ENCODE measurements around the gene RRP15.

RRP15 gene

DNA sequence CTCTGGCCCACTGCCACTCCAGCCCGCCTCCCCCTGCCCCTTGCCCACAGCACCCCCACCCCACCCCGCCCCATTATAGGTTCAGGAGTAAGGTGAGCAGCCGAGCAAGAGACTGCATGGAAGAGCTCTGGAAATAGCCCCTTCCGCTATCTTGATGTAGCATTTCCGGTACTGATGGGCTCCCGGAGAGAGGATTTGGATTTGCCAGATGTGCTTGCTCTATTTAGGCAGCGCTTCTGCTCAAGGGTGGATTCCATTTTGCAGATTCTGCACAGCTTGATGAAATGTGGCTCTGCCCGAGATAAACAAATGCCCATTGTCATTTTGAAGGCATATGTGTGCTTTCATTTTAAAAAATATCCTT is 67.0 kb downstream of the RRP15 start:
- H3K79me2 ChIP-seq (ENCODE audit: low read length) = no peaks in the 10 kb centered on the region
- H3K4me1 ChIP-seq (ENCODE audit: low read length) = peaks cover 14% of the 10 kb centered on the region
- H3K36me3 ChIP-seq (replicated peaks; ENCODE audit: low read depth, low read length) = no peaks in the 10 kb centered on the region
- H3K4me3 ChIP-seq (ENCODE audit: low read length) = no peak overlapping the region
- H3K9me3 ChIP-seq (ENCODE audit: insufficient read depth, low read length) = no peaks in the 10 kb centered on the region
- H3K27ac ChIP-seq (ENCODE audit: low read length) = no peak overlapping the region
- TF ChIP-seq, protein P1, sequence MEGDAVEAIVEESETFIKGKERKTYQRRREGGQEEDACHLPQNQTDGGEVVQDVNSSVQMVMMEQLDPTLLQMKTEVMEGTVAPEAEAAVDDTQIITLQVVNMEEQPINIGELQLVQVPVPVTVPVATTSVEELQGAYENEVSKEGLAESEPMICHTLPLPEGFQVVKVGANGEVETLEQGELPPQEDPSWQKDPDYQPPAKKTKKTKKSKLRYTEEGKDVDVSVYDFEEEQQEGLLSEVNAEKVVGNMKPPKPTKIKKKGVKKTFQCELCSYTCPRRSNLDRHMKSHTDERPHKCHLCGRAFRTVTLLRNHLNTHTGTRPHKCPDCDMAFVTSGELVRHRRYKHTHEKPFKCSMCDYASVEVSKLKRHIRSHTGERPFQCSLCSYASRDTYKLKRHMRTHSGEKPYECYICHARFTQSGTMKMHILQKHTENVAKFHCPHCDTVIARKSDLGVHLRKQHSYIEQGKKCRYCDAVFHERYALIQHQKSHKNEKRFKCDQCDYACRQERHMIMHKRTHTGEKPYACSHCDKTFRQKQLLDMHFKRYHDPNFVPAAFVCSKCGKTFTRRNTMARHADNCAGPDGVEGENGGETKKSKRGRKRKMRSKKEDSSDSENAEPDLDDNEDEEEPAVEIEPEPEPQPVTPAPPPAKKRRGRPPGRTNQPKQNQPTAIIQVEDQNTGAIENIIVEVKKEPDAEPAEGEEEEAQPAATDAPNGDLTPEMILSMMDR (IDR thresholded peaks at IDR 0.05; ENCODE audit: low read depth, low read length) = no peak
- TF ChIP-seq EZH2phosphoT487 (IDR thresholded peaks at IDR 0.05; ENCODE audit: low read depth) = no peak
- H4K20me1 ChIP-seq (ENCODE audit: insufficient read depth, low read length) = no peaks in the 10 kb centered on the region
- H3K27me3 ChIP-seq (ENCODE audit: low read depth, low read length) = no peaks in the 10 kb centered on the region
- no peak overlapping the region for H2AFZ ChIP-seq (ENCODE audit: low read depth, low read length)
- H3K9ac ChIP-seq (ENCODE audit: low read length) = no peak overlapping the region
- no peak overlapping the region for H3K4me2 ChIP-seq (ENCODE audit: low read length)

DNA sequence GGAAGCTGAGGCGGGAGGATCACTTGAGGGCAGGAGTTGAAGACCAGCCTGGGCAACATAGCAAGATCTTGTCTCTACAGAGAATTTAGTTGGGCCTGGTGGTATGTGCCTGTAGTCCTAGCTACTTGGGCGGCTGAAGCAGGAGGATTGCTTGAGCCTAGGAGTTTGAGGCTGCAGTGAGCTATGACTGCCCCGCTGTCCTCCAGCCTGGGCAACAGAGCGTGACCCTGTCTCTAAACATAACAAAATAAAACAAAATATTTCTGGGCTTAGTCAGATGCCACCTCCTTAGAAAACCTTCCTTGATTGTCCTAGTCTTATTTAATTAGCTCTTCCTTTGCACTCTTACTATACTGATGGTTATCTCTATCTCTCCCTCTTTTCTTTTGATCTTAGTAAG is 68.6 kb downstream of the RRP15 start:
- H3K4me1 ChIP-seq (ENCODE audit: low read length) = peaks cover 19% of the 10 kb centered on the region
- no peak overlapping the region for H3K4me2 ChIP-seq (ENCODE audit: low read length)
- no peak overlapping the region for H3K9ac ChIP-seq (ENCODE audit: low read length)
- H2AFZ ChIP-seq (ENCODE audit: low read depth, low read length) = no peak overlapping the region
- TF ChIP-seq EZH2phosphoT487 (IDR thresholded peaks at IDR 0.05; ENCODE audit: low read depth) = no peak
- TF ChIP-seq, protein P1 (IDR thresholded peaks at IDR 0.05; ENCODE audit: low read depth, low read length) = no peak
- no peaks in the 10 kb centered on the region for H4K20me1 ChIP-seq (ENCODE audit: insufficient read depth, low read length)
- no peak overlapping the region for H3K4me3 ChIP-seq (ENCODE audit: low read length)
- H3K36me3 ChIP-seq (replicated peaks; ENCODE audit: low read depth, low read length) = no peaks in the 10 kb centered on the region
- H3K9me3 ChIP-seq (ENCODE audit: insufficient read depth, low read length) = no peaks in the 10 kb centered on the region
- no peaks in the 10 kb centered on the region for H3K27me3 ChIP-seq (ENCODE audit: low read depth, low read length)
- no peaks in the 10 kb centered on the region for H3K79me2 ChIP-seq (ENCODE audit: low read length)
- no peak overlapping the region for H3K27ac ChIP-seq (ENCODE audit: low read length)

DNA sequence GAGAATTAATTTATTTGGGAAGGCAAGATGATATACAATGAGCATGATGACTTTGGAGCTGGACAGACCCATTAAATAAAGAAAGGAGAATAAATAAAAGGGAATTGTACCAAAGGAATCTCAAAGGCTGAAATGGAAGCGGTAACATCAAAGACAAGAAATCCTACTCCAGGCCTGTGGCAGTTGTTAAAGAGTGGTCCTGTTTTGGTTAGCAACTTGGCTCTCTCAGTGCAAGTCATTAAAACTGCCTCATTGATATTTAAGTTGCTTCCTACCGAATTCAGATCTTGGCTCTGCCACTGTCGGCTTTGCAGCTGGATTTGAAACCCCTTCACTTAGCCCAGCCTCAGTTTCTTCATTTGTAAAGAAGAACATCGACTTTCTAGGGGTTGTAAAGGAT is 70.2 kb downstream of the RRP15 start:
- Histone ChIP-seq H3K27ac (ENCODE audit: low read length) (no peak overlapping the region), H4K20me1 (ENCODE audit: insufficient read depth, low read length) (no peaks in the 10 kb centered on the region)

DNA sequence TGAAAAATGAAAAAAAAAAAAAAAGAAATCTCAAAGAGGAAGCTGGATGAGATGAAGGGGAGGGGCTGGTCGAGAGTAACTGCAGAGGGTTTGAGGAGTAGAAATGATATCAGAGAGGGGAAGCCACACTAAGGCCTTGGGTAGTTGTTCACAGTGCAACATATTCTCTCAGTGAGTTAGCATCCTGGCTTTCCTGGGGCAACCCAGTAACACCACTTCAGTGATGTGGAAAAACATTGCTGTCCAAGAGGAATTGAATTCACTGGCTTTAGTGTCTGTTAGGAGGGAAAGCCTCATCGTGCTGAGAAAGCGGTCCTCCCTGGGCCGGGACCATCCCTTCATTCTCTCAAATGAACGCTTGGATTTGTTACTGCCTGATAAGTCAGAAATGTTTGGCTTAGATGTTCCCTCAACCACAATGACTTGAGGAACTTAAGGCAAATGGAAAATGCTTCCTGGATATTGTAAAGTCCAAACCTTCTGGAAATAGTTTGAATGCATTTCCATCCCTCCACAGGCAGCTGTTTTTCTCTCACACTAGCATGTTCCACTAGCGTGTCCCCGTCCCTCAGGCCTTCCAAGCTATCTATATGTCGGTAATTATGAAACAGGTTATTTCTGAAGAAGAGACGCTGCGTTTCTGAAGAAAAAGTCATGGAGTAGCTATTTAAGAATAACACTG is 72.3 kb downstream of the RRP15 start:
- H3K36me3 ChIP-seq (replicated peaks; ENCODE audit: low read depth, low read length) = no peaks in the 10 kb centered on the region
- no peaks in the 10 kb centered on the region for H3K79me2 ChIP-seq (ENCODE audit: low read length)
- peaks cover 9% of the 10 kb centered on the region for H3K4me1 ChIP-seq (ENCODE audit: low read length)
- H3K4me3 ChIP-seq (ENCODE audit: low read length) = no peak overlapping the region
- H3K9ac ChIP-seq (ENCODE audit: low read length) = no peak overlapping the region
- no peaks in the 10 kb centered on the region for H3K27me3 ChIP-seq (ENCODE audit: low read depth, low read length)
- TF ChIP-seq, protein P1 (IDR thresholded peaks at IDR 0.05; ENCODE audit: low read depth, low read length) = no peak
- TF ChIP-seq EZH2phosphoT487 (IDR thresholded peaks at IDR 0.05; ENCODE audit: low read depth) = no peak
- no peak overlapping the region for H3K27ac ChIP-seq (ENCODE audit: low read length)
- H3K4me2 ChIP-seq (ENCODE audit: low read length) = no peak overlapping the region; the same call in 1 of the 2 replicates
- H2AFZ ChIP-seq (ENCODE audit: low read depth, low read length) = no peak overlapping the region
- no peaks in the 10 kb centered on the region for H3K9me3 ChIP-seq (ENCODE audit: insufficient read depth, low read length)
- no peaks in the 10 kb centered on the region for H4K20me1 ChIP-seq (ENCODE audit: insufficient read depth, low read length)

More for the DNA sequence above, 70.2 kb downstream of the RRP15 start:
- H3K4me2 ChIP-seq (ENCODE audit: low read length) = no peak overlapping the region
- H3K79me2 ChIP-seq (ENCODE audit: low read length) = no peaks in the 10 kb centered on the region
- no peaks in the 10 kb centered on the region for H3K36me3 ChIP-seq (replicated peaks; ENCODE audit: low read depth, low read length)
- H3K27me3 ChIP-seq (ENCODE audit: low read depth, low read length) = no peaks in the 10 kb centered on the region
- TF ChIP-seq EZH2phosphoT487 (IDR thresholded peaks at IDR 0.05; ENCODE audit: low read depth) = no peak
- TF ChIP-seq, protein P1 (IDR thresholded peaks at IDR 0.05; ENCODE audit: low read depth, low read length) = no peak
- H3K4me3 ChIP-seq (ENCODE audit: low read length) = no peak overlapping the region
- H2AFZ ChIP-seq (ENCODE audit: low read depth, low read length) = no peak overlapping the region
- H3K9ac ChIP-seq (ENCODE audit: low read length) = no peak overlapping the region
- H3K9me3 ChIP-seq (ENCODE audit: insufficient read depth, low read length) = no peaks in the 10 kb centered on the region
- H3K4me1 ChIP-seq (ENCODE audit: low read length) = peaks cover 14% of the 10 kb centered on the region
